GM19035 (cell line): ENCODE results near the gene CDK18.

ENCODE experiments used
- ATAC-seq: cut with Tn5 transposase; IDR thresholded peaks from one replicate; pipeline ENCODE4 v1.9.1; 2021; ENCODE audit not compliant: unreplicated experiment

Gene CDK18

DNA sequence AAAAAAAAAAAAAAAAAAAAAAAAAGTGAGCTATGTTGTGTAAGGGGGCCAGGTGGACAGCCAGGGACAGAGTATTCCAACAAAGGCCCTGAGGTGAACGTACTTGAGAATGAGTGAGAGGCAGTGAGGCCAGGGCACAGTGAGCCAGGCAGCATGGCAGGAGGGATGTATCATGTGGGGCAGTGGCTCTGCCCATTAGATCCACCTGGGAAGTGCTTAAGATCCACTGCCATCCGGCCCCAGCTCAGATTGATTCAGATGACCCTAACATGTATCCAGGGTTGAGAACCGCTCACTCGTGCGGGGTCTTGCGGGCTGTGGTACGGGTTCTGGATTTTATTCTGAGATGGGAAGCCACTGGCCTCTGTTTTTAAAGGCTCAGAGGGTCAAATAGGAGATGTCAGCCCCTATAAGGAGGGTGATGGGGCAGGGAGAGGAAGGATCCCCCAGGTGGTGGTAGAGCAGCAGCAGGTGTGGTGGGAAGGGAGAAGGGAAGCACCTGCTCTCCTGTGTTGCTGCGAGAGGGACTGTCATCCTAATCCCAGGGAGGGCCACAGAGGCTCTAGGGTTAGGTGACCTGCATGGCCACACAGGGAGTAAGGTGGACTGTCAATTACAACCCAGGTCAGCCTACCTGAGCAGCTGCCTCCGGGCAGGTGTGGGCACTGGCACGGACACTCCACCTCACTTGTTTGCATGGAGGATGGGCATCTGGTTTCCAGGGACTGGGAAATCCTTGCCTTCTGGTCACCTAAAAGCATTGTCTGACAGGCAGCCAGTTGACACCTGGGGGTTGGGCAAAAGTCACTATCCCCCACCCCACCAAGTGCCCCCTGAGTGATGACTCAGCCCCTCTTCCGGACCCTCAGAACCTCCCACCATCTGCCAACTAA is 31.6 kb downstream of the CDK18 start:
- ATAC-seq: no peak

DNA sequence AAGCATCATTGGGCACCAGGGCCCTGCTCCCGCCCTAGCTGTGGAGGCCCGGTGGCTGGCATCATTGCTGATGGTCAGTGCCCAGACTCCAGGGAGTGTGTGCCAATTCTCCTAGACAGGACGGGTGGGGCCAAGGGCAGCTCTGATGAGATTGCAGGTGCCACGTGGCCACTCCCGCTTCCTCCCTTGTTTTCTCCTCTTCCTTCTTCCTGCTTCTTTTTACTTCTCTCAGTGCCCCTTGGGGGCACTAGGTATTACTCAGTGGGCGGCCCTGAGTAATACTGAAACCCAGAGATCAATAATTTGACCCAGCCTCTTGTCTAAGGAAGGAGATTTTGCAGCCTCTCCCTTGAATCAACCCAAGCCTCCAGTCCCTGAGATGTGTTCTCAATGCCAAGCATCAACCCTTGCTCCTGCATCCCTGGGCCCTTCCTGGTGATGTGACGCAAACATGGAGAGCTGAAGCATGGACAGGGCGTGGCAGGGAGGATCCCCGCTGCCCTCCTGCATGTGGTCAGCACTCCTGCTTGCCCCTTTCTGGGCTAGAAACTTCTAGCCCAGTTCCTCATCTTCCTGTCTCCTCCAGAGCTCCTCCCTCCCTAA is 32.4 kb downstream of the CDK18 start:
- ATAC-seq: no peak

DNA sequence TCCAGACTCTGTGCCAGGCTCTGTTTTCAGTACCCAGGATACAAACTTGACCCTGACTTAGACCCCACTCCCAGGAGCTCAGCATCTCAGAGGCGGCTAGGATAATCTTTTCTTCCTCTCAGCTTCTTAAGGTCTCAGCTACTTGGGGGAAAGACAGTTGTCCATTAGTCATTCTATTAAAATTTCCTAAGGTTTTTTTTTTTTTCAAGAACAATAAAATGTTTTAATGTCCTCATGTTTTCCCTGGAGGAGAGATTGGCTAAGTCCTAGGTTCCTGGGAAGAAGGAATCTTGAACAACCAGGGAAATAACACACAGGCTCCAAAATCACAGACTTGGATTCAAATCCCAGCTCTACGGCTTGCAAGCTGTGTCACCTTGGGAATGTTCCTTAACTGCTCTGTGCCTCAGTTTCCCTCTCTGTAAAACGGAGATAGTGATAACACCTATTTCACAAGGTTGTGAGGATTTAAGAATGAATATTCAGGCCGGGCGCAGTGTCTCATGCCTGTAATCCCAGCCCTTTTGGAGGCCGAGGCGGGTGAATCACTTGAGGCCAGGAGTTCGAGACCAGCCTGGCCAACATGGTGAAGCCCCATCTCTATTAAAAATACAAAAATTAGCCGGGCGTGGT is 33.0 kb downstream of the CDK18 start:
- no peak for ATAC-seq

DNA sequence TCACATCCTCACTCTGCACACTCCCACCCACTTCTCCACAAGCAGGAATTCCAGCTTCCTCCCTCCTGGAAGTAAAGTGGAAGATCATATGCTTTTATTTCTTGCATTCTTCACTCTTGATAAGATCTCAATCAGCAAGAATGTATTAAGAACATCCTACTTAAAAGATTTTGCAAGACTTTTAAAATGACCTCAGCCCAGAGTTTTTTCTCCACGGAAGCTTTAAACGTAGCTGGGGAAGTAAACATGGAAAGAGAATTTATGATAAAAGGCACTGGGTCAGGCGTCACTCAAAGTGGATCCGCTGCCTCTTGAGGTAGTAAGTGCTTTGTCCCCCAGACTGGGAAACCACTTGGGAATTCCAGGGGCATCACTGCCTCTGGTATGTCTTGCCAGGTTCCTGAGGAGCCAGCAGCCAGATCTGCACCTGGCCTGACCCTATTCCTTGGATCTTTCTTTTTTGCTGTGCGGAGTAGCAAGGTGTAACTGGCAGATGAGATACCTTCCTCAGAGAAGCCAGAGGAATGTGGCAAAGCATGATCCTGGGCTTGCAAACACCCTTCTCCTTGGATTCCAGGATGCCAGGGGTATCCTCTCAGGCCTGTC is 33.9 kb downstream of the CDK18 start:
- no peak for ATAC-seq

DNA sequence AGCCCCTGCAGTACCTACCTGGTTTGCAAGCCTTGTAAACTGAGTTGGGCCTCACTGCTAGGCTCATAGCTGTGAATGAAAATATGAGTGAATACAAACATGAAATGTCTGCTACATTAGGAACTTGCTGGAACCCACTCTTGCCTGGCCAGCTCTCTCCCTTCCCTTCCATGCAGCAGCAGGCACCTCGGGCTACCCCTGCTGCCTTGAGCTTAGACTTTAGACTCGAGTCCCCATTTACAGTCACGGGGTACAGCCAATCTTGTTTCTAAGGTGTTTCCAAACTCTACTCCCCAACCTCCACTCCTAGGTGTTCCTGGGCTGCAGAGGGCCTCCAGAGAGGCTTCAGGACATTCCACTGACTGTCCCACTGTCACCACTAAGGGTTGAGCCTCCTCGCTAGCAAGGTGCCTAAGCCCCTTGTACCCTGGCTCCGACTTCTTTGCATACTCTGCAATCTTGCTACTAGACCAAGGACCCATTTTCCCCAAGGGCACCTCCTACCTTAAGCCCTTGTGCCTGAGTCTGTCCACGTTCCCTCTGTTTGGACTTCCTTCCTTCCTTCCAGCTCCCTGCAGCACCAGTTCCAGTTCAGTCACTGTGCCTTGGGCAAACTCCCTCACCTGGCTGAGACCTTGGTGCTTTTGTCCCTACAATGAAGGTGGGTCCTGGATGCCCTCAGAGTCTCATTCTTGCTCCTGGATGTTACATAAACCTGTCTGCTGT is 36.9 kb downstream of the CDK18 start:
- no peak for ATAC-seq

DNA sequence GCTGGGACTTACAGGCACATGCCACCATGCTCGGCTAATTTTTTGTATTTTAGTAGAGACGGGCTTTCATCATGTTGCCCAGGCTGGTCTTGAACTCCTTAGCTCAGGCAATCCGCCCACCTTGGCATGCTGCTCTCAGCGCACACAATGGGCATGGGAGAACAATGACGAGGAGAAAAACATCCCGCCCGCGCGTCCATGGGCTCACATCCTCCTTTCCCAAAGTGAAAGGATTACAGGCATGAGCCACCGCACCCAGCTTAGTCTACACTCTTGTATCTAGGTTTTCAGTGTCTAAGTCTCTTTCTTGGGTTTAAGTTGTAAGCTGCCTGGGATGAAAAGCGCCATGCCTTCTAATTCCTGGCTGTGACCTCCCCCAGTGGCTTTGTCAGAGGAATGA is 37.9 kb downstream of the CDK18 start:
- ATAC-seq: no peak

DNA sequence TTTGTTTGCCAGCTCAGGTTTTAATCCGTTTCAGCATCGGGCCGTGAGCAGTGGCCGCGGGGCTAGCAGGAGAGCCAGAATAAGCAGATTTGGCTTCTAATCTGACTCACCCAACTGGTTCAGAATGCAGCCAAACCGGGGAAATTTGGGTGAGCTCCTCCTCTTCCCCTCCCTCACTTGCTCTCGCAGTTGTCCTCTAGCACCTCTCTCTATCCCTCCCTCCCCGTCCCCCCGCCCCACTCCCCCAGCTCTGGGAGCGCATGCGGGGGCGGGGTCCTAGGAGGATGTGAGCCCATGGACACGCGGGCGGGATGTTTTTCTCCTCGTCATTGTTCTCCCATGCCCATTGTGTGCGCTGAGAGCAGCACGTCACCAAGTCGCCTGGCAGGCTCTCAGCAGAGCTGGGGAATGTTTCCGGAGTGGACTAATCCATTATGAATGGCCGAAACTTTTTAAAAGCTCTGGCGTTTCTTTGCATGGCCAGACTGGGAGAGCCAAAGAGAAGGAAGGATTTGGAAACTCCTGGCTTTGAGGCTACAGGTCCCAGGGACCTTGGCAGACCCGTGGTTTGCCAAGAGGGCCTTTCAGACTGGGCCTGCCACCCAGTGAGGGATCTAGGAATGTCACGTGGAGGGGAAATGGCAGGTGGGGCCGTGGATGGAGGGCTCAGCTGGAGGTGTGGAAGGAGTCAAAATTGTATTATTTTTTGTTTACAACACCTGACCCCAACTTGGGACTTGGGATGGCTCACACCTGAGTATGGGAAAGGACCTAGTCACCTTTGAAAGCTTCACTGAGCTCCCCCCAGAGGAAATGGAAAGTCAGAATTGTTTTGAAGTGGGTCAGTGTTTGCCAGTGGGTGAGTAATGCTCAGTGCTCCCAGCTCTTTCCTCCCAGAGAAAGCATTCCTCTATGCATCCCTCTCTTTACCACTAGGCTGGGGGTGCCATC is 39.2 kb downstream of the CDK18 start:
- ATAC-seq: no peak

DNA sequence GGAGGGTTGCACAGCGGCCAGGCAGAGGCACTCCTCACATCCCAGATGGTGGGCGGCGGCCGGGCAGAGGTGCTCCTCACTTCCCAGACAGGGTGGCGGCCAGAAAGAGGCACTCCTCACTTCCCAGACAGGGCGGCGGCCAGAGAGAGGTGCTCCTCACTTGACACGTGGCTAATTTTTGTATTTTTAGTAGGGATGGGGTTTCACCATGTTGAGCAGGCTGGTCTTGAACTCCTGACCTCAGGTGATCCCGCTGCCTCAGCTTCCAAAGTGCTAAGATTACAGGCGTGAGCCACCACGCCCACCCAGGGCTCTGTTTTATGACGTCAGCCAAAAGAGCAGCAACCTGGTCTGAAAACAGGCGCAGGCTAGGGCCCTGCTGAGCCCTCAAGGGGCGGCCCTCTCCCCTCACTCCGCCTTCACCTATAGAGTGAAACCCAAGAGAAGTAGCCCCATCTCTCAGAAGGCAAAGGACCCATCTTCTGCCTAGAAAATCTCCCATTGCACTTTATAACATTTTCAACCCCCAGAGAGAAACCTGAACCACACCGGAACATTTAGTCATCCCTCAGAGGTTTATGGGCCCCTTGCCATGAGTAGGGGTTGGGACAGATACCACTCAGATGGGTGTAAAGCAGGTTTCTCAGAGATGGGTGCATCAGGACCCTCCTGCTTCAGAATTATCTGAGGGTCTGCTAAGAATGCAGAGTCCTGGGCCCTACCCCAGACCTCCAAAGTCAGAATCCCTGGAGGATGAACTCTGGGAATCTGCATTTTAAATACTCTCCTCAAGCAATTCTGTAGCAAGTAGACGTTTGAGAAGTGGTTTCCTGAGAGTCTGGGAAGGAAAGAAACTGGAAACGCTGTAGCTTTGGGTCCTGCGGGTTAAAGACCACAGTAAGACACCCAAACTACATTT is 40.8 kb downstream of the CDK18 start:
- ATAC-seq: no peak

DNA sequence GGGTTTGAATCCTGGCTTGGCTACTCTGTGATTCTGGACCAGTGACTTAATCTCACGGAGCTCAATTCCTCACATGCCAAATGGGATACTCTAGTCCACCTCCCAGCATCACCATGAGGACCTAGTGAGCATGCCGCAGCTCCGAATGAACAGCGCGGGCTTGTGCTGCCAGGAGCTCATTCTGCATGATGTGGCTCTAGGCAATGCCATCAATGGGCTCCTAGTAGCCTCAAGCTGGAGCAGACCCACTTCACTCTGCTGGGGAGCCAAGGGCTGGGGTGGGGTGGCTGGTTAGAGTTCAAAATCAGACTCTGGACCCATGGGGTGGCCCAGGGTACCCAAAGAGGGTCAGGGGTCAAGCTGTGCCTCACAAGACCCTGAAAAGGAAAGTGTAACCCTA is 41.5 kb downstream of the CDK18 start:
- no peak for ATAC-seq

DNA sequence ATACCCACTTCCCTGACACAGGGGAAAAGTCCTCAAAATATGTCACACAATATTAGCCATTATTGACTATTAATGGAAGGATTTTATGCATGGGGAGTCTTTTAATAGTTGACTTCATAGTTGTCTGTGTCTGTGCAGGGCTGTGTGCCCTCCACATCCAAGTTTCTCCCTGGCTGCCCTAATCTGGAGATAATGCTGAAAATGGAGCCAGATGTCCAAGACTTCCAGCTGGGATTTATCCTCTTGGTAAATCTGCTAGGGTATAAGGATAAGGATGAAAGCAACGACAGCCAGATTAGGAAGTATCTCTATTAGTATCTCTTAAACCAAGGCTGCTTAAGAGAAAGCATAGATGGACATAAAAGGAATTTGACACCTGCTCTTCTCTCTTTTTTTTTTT is 42.1 kb downstream of the CDK18 start:
- ATAC-seq: no peak

DNA sequence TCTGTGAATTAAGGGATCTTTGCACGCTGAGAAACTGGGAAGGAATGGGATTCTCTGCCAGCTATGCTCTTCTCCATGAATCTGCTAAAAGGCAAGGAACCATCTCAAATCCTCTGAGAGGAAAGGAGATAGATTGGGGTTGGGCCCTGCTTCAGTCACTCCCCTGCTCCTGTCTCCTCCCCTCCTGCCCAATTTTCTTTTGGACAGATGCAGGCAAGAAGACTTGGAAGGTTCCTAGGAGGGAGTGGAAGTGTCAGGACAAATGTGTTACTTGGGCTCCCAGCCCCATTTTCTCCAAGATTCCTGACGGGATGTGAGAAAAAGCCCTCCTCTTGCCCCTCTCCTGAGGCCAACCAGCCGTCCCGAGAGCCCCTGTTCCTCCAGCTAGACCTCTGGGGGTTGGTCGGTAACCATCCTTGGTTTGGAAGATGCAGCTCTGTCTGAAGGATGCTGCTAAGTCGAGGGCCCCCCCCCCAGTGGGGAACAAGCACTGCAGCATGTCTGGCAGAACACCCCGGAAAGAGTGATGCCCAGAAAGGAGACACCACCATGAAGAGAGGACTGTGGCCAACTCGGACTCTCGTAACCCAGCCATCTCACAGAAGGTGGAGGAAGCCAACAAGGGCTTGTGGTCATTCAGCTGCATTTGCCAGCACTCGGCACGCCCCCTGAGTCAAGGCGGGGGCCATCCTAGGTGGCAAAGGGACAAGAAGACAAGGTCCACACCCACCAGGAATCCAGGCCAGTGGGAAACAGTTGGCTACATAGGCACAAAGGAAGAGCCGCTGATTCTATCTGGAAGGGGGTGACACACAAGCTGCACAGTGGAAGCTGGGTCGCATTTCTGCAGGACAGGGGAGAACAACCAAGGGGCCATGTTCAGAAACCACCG is 43.7 kb downstream of the CDK18 start:
- no peak for ATAC-seq

DNA sequence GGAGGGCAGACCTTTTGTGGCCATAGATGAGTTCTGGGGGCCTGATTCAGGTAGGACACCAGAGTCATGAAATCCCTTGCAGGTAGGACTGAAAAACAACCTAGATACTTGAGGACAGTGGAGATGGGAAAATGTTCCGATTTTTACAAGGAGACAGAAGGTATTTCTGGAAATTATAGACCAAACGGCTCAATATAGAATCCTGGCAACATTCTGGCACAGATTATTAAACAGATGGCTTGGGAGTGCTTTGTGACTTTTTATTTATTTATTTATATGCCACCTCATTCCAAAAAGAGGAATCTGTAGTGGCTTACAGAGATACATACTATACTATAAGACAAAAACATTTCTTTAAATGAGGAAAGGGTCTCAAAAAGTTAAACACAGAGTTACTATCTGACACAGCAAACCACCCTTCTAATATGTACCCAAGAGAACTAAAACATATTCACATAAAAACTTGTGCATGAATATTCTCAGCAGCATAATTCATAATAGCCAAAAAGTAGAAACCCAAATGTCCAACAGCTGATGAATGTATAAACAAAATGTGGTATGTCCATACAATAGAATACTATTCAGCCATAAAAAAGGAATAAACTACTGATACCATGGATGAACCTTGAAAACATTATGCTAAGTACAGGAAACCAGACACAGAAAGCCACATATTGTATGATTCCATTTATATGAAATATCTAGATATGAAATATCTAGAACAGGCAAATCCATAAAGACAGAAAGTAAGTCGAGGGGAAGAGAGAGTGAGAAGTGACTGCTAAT is 49.8 kb downstream of the CDK18 start:
- no peak for ATAC-seq

DNA sequence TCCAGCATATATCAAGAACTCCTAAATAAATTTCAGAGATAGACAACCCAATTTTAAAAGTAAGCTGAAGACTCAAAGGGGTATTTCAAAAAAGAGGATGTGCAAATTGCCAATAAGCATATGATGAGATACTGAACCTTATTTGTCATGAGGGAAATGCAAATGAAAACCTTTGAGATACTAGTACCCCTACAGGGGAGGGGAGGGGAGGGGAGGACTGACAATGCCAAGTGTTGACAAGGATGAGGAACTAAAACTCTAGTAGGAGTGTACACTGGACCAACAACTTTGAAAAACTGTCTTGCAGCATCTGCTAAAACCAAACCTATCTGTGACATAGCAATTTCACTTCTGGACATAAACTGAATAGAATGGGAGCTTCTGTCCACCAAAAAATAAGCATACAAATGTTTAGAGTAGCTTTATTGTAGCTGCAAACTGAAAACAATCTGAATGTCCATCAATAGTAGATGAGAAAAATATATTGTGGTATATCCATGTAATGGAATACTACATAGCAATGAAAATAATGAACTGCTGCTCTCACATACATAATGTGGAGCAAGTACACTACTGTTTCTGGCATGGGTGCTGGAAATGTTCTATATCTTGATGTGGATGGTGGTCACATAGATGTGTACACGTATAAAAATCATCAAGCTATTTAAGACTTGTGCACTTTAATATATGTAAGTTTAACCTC is 57.2 kb downstream of the CDK18 start:
- no peak for ATAC-seq

DNA sequence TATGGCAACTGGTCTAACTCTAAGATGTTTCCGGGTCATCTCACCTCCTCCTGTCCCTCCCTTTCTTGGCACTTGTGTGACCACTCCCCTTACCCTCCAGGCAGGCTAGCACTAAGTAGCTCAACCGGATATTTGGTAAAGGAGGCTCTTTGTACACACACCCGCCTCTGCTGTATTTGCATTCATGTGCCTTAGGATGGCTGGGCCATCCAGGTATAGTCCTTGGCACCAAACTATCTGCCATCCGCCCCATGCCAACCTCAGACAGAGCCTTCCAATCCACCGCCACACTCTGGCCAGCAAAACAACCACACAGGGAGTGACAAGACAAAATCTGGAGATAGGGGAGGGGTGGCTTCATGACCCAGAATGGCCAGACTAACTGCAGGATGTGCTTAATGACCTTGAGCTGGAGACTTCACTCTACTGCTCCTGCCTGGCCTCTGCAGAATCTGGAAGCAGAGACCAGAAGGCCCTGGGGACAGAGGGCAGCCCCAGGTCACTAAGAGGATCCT is 59.5 kb downstream of the CDK18 start:
- ATAC-seq: no peak

DNA sequence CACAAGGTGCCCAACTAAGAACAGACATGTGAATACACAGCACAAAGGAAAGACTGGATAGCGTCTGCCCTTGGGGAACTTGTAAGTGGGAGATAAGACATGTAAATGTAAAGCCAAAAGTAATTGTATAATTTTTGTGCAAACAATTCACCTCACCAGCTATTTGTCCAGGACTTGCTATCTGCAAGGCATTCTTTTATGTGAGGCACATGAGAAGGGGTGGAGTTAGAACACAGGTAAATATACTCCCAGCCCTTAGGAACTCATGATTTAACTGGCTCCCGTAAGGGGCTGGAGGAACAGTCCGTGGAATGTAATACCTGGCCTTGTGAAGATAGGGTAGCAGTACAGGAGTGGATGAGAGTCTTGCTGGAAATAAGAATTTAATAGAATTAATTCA is 61.3 kb downstream of the CDK18 start:
- no peak for ATAC-seq

DNA sequence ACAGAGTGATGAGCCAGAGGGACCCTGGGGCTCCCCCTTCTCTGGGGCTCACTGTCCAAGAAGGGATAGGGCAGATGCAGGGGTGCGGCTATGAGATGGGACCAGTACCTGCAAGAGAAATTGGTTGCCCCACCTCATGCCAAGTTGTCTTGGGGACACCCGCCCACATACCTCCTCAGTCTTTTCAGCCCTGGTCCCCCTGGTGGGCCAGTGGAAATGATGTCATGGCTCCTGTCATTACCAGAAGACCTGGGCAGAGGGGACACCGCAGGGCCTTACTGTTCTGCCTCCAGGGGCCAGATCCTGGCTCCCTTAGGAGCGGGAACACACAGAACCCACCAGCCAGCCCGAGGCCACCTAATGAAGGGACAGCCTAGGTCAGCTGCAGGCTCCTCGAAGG is 63.2 kb downstream of the CDK18 start:
- no peak for ATAC-seq
